IPS-18a (cell line): ENCODE data around the gene CCDC6.
A peak's percentile ranks its signal among the peaks of the same experiment; 100 is the strongest.
"Not testable (repeated sequence)": the region's sequence is repeated elsewhere in the genome, so short reads cannot be mapped to it uniquely, and the experiment has no call there.

ENCODE experiments used
- H3K27ac ChIP-seq: one replicate; pipeline ENCODE4 v1.5.1; 2013; ENCODE audit warnings: low read length
- H3K27me3 ChIP-seq: one replicate; pipeline ENCODE4 v1.6.1; 2013; ENCODE audit warnings: mild to moderate bottlenecking, low read length; ENCODE audit not compliant: control insufficient read depth, insufficient read depth
- H3K36me3 ChIP-seq: one replicate; pipeline ENCODE4 v1.6.1; 2013; ENCODE audit warnings: low read depth, low read length; ENCODE audit not compliant: control insufficient read depth
- H3K4me1 ChIP-seq: one replicate; pipeline ENCODE4 v1.6.1; 2013; ENCODE audit warnings: low read depth, low read length; ENCODE audit not compliant: control insufficient read depth
- H3K4me3 ChIP-seq: one replicate; pipeline ENCODE4 v1.5.1; 2013; ENCODE audit warnings: low read length
- H3K9ac ChIP-seq: one replicate; pipeline ENCODE4 v1.6.1; 2013; ENCODE audit warnings: mild to moderate bottlenecking, low read length, moderate library complexity
- H3K9me3 ChIP-seq: one replicate; pipeline ENCODE4 v1.6.1; 2013; ENCODE audit warnings: low read depth, low read length; ENCODE audit not compliant: control insufficient read depth

The CCDC6 gene

DNA sequence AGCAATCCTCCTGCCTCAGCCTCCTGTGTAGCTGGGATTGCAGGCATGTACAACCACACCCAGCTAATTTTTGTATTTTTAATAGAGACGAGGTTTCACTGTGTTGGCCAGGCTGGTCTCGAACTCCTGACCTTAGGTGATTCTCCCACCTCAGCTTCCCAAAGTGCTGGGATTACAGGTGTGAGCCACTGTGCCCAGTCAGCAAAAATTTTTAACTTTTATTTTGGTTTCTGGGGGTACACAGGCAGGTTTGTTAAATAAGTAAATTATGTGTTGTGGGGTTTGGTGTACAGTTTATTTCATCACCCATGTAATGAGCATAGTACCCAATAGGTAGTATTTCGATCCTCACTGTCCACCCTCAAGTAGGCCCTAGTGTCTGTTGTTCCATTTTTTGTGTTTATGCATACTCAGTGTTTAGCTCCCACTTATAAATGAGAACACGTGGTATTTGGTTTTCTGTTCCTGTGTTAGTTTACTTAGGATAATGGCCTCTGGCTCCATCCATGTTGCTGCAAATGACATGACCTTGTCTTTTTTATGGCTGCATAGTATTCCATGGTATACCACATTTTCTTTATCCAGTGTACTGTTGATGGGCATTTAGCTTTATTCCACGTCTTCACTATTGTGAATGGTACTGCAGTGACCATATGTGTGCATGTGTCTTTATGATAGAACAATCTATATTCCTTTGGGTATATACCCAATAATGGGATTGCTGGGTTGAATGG is 24.6 kb upstream of the CCDC6 start:
- not testable (repeated sequence) for H3K4me1 ChIP-seq, H3K4me3 ChIP-seq, H3K27ac ChIP-seq, H3K9me3 ChIP-seq, H3K36me3 ChIP-seq, H3K27me3 ChIP-seq, H3K9ac ChIP-seq

DNA sequence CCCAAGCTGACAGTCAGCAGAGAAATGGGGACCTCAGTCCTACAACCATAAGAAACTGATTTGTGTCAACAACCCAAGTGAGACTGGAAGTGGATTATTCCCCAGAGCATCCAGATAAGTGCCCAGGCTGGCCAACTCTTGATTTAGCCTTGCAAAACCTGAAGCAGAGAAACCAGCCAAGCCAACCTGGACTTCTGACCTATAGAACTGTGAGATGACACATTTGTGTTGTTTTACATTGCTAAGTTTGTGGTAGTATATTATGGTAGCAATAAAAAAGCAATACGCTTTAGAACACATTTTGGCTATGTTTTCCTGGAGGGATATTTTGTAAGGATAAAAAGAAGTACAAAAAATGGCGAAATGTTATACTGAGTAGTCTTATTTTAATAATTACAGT is 19.7 kb upstream of the CCDC6 start:
- Histone ChIP-seq H3K9me3 (peaks cover 10% of the 10 kb centered on the region), H3K4me3 (no peak overlapping the region), H3K36me3 (no peaks in the 10 kb centered on the region), H3K4me1 (no peaks in the 10 kb centered on the region), H3K27ac (no peak overlapping the region), H3K9ac (no peak overlapping the region), H3K27me3 (no peaks in the 10 kb centered on the region)

DNA sequence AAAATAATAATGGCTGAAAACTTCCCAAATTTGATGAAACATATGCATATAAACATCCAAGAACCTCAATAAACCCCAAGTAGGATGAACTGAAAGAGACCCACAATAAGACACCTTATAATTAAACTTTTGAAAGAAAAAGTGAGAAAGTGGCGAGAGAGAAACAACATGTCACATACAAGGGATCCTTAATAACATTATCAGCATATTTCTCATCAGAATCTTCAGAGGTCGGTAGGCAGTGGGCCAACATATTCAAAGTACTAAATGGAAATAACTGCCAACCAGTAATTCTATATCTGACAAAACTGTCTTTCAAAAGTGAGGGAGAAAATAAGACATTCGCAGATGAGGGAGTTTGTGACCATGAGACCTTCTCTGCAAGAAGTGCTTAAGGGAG is 16.6 kb upstream of the CCDC6 start:
- no peaks in the 10 kb centered on the region for H3K27me3 ChIP-seq
- H3K9me3 ChIP-seq, result peaks cover 10% of the 10 kb centered on the region
- H3K27ac ChIP-seq, result no peak overlapping the region
- H3K4me1 ChIP-seq, result no peaks in the 10 kb centered on the region
- no peak overlapping the region for H3K9ac ChIP-seq
- no peak overlapping the region for H3K4me3 ChIP-seq
- H3K36me3 ChIP-seq, result no peaks in the 10 kb centered on the region

DNA sequence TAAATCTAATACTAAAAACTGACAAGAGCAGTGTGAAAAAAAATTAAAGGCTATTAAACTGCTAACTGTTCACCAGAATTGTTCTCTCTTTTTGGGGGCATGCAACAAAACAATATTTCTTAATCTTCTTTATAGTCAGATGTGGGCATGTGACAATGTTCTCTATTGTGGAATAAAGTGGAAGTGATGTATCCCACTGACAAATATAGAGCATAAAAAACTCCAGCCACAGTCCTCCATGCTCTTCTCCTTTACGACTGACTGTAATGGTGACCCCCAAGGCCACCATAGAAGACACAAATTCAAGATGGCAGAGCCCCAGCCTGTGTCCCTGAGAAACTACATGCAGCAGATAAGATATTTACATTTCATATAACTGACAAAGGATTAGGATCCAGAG is 11.6 kb upstream of the CCDC6 start:
- Histone ChIP-seq H3K27me3 (no peaks in the 10 kb centered on the region), H3K4me1 (no peaks in the 10 kb centered on the region), H3K4me3 (no peak overlapping the region), H3K27ac (no peak overlapping the region), H3K9ac (no peak overlapping the region), H3K9me3 (peaks cover 3% of the 10 kb centered on the region), H3K36me3 (no peaks in the 10 kb centered on the region)

DNA sequence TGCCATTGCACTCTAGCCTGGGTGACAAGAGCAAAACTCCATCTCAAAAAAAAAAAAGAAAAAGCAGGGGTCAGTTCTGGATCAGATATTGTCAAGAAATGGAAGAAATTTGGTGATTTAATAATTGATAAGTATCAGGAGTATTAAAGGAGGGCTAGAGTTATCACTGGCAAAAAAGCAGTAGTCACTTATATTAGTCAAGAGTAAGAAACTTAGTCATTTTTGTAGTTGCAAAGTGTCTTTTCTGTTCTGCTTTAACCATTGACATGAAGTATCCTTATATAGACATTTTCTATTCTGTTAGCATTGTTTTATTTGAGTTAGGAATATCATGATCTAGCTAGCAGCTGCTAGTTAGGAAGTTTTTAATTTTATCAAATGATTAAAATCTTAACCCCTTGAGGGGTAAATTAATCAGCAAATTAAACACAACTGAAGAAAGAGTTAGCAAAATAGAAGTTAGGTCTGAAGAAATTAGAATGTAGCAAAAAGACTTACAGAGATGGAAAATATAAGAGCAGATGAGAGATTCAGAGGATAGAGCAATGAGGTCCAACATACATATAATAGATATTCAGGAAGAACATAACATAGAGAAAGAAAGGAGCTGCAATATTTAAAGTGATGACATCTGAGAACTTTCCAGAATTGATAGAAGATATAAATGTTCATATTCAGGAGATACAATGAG is 7.3 kb upstream of the CCDC6 start:
- H3K4me3 ChIP-seq, result no peak overlapping the region
- H3K36me3 ChIP-seq, result no peaks in the 10 kb centered on the region
- no peak overlapping the region for H3K9ac ChIP-seq
- H3K27ac ChIP-seq, result no peak overlapping the region
- H3K27me3 ChIP-seq, result no peaks in the 10 kb centered on the region
- no peaks in the 10 kb centered on the region for H3K9me3 ChIP-seq
- peaks cover 10% of the 10 kb centered on the region for H3K4me1 ChIP-seq

DNA sequence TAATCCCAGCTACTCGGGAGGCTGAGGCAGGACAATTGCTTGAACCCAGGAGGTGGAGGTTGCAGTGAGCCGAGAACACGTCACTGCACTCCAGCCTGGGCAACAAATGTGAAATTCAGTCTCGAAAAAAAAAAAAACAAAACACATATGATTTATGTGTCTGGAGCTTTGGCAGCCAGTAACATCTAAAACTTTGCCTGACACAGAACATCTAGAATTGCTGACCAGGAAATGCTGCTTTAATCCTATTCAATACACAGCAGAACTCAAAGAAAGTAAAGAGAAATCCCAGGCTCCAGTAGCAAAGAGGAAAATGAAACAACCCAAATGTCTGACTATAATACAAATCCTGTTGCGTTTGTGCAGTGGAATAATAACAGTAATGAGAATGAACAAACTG is 4.5 kb upstream of the CCDC6 start:
- peaks cover 24% of the 10 kb centered on the region for H3K4me1 ChIP-seq
- no peaks in the 10 kb centered on the region for H3K9me3 ChIP-seq
- no peak overlapping the region for H3K4me3 ChIP-seq
- H3K36me3 ChIP-seq, result no peaks in the 10 kb centered on the region
- H3K27me3 ChIP-seq, result no peaks in the 10 kb centered on the region
- no peak overlapping the region for H3K27ac ChIP-seq
- no peak overlapping the region for H3K9ac ChIP-seq

DNA sequence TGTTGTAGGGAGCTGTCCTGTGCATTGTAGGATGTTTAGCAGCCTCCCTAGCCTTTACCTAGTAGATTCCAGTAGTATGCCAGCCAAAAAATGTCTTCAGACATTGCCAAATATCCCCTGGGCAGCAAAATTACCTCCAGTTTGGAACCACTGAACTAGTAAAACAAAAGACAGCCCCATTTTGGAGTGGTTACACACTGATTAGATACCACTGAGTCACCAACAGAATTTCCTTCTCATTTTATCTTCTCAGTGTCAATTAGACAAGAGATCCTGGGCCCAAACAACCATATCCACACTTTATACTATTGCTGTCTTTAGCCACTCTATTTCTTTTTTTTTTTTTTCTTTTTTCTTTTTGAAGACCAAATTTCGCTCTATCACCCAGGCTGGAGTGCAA is 3.5 kb upstream of the CCDC6 start:
- H3K4me1 ChIP-seq, result peaks cover 25% of the 10 kb centered on the region
- no peaks in the 10 kb centered on the region for H3K27me3 ChIP-seq
- H3K27ac ChIP-seq, result no peak overlapping the region
- no peak overlapping the region for H3K9ac ChIP-seq
- H3K9me3 ChIP-seq, result no peaks in the 10 kb centered on the region
- no peak overlapping the region for H3K4me3 ChIP-seq
- H3K36me3 ChIP-seq, result no peaks in the 10 kb centered on the region

DNA sequence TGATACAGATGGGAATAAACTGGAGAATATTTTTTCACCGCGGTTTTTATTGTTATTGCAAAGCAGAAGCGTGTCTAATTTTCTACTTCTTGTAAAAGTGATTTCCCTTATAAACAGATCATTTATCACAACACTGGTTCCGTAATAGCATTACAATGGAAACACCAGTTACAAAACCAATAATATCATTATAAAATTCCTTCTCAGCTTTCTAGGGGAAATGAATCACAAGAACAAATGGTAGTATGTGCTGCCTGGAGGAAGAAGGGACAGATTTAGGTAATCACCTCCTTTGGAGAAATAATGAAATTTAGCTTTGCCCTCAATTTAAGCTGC is 2.4 kb upstream of the CCDC6 start:
- H3K9ac ChIP-seq, result peak overlapping the region; percentile 88
- no peaks in the 10 kb centered on the region for H3K27me3 ChIP-seq
- H3K4me1 ChIP-seq, result peaks cover 35% of the 10 kb centered on the region
- peak overlapping the region; percentile 88 for H3K4me3 ChIP-seq
- H3K9me3 ChIP-seq, result no peaks in the 10 kb centered on the region
- peak overlapping the region; percentile 54 for H3K27ac ChIP-seq
- no peaks in the 10 kb centered on the region for H3K36me3 ChIP-seq

DNA sequence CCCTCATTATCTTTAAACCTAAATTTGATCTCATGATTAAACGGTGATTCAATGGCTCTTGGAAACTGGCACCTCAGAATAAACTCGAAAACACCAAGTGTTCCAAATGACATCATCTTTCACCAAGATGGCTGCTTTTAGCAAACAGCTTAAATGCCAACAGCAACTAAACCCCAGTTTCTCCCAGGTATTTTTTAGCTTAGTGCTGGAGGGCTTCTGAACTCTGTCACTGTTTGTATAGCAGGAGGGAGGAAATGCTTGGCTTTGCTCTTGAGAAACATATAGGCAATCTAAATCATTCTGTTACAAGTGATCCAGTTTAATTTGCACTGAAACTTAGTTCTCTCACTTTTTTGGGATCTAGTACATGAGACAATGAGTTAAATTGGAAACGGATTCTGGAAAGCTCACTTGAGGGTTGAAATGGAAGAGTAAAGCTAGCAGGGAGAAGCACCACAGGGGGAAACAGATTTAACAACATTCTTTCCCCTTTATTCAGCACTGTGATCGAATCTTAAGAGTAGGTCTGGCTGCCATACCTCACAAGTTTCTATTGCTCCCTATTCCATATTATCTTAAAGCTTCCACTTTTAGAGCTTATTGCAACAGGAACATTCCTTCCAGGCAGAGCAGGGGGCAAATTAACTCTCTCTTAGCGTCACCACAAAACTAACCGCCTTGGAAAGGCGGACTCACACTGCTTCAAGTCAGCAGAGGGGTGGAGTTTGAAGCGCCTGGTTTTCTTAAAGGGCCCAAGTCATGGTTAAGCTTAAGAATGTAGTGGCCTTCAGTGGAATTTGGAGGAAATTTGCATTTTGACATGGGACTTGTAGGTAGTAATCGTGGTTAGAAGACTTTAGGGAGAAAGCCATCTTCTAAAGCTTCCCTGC is 1.8 kb upstream of the CCDC6 start:
- Histone ChIP-seq H3K27me3 (no peaks in the 10 kb centered on the region), H3K36me3 (peaks cover under 1% of the 10 kb centered on the region), H3K9me3 (no peaks in the 10 kb centered on the region), H3K9ac (peak overlapping the region; percentile 88), H3K27ac (peak overlapping the region; percentile 96), H3K4me3 (peak overlapping the region; percentile 88), H3K4me1 (peaks cover 38% of the 10 kb centered on the region)

DNA sequence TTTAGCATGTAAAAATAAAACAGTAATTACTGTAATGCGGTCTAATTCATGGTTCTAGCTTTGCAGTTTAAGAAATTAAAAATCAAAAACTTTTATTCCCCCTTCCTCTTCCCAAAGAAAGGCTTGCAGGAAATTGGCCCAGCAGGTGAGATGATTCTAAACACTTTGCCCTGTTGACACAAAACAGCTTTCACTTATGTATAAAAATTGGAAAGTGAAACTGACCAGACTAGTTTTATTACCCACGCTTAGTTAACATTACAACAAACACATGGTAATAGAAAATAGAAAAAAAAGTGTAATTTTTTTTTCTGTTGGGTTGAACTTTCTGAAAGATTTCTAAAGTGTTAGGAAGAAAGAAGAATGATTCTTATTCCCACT is 1.2 kb upstream of the CCDC6 start:
- H3K4me1 ChIP-seq, result peaks cover 38% of the 10 kb centered on the region
- H3K4me3 ChIP-seq, result peak overlapping the region; percentile 88
- H3K9me3 ChIP-seq, result no peaks in the 10 kb centered on the region
- H3K36me3 ChIP-seq, result peaks cover 5% of the 10 kb centered on the region
- no peaks in the 10 kb centered on the region for H3K27me3 ChIP-seq
- peak overlapping the region; percentile 96 for H3K27ac ChIP-seq
- peak overlapping the region; percentile 88 for H3K9ac ChIP-seq

DNA sequence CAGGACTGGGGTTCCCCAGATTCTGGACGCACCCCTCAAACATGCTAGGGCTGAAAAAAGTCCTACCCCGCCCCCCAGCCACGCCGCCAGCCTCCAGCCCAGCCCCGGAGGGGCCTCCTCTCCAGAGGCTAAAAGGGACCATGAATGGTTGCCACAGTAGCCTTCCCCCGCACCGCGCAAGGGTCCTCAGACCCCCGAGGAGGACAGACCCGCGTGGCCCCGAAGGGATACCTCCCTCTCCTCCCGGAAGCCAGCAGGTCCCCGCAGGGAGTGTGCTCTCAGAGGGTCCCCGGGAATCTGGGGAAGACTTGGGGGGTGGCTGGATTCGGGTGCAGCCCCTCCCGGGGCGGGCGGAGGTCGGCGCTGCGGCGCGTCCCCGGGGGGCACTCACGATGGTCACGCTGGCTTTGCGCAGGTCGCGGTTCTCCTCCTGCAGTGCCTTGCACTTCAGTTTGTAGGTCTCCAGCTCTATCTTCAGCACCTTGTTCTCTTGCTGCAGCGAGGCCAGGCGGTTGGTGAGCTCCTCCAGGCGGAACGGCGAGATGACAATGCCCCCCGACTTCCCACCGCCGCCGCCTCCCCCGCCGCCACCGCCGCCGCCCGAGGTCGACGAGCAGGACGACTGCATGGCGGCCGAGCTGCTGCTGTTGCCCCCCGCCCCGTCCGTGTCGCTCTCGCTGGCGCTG is 482 bp downstream of the CCDC6 start:
- Histone ChIP-seq H3K9ac (peak overlapping the region; percentile 88), H3K4me1 (peaks cover 38% of the 10 kb centered on the region), H3K4me3 (peak overlapping the region; percentile 88), H3K9me3 (no peaks in the 10 kb centered on the region), H3K36me3 (peaks cover 5% of the 10 kb centered on the region), H3K27me3 (no peaks in the 10 kb centered on the region), H3K27ac (peak overlapping the region; percentile 31)
